Endothelial cell (in vitro differentiated cells): Measurements from ENCODE around the gene E2F2. TPM values are rescaled to one million over a fixed set of nuclear protein-coding genes. Genes with fewer than 3 reads are reported as not detected.

Experiments used
- DNase-seq: peaks from one replicate; pipeline ENCODE4 v3.0.0; 2021; ENCODE audit warnings: low spot score
- H3K27ac Mint-ChIP-seq: one replicate; pipeline ENCODE4 v1.8.0; 2021; ENCODE audit warnings: mixed read lengths, inconsistent platforms; ENCODE audit not compliant: unreplicated experiment
- H3K27me3 Mint-ChIP-seq: one replicate; pipeline ENCODE4 v1.8.0; 2021; ENCODE audit warnings: mild to moderate bottlenecking, moderate library complexity, mixed read lengths, inconsistent platforms; ENCODE audit not compliant: unreplicated experiment
- H3K36me3 Mint-ChIP-seq: one replicate; pipeline ENCODE4 v1.8.0; 2021; ENCODE audit warnings: mild to moderate bottlenecking, low read depth, mixed read lengths, inconsistent platforms; ENCODE audit not compliant: unreplicated experiment
- H3K4me1 Mint-ChIP-seq: one replicate; pipeline ENCODE4 v1.8.0; 2021; ENCODE audit warnings: mild to moderate bottlenecking, mixed read lengths, inconsistent platforms; ENCODE audit not compliant: unreplicated experiment
- H3K4me3 Mint-ChIP-seq: one replicate; pipeline ENCODE4 v1.8.0; 2021; ENCODE audit warnings: mild to moderate bottlenecking, mixed read lengths, inconsistent platforms; ENCODE audit not compliant: unreplicated experiment
- H3K9me3 Mint-ChIP-seq: one replicate; pipeline ENCODE4 v1.8.0; 2021; ENCODE audit warnings: mixed read lengths, inconsistent platforms; ENCODE audit not compliant: unreplicated experiment
- total RNA-seq: library from RNA; stranded (reverse); fragmentation: NEBNext Ultra II Directional; extraction: Animal tissue kit (Norgen Biotek cat#: 25700); gene quantifications from one replicate; pipeline ENCODE4 v1.2.1, GENCODE V29; 2021; ENCODE audit not compliant: unreplicated experiment
- TF ChIP-seq, protein P1 (sequence below): fragments of 200-600 bp; sonication (generic); IDR thresholded peaks from one replicate; pipeline ENCODE4 v1.5.0; 2021; ENCODE audit warnings: antibody characterized with exemption; ENCODE audit not compliant: unreplicated experiment

Gene E2F2
- total RNA-seq, 1 donor from 2014 or later = 0.69 TPM

DNA sequence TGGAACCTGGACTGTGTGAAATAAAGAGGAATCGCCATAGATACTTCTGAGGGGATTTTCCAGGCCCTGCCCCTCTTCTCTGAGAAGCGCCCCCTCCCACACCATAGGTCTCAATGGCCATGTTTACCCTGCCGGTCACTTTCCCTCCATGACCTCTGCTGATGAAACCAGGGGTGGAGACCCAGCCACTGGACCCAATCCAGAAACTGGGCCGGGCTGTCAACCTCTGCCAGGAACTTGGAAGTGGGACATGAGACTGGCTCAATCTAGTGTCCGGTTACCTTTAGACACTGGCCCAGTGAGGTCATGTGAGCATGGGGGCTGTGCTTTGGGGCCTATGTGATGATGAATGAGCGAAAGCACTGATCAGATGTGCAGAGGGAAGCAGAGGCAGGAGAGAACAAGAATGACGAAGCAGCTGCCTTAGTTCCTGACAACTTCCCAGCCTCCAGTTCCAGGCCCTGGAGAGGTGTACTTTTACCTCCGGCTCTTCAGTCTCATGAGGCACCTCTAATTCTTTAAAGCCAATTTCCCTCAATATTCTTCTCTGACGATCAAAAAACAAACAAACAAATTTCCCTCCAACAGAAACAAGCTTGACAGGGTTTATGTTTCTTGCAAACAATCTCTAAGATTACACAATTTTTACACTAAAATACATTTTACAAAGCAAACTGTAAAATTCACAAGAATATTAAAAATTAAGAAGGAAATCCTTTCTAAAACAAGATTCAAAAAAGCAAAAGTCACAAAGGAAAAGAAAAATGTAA lies 52.0 kb downstream of the E2F2 start:
- H3K27me3 Mint-ChIP-seq = no peaks in the 10 kb centered on the region
- no peak for DNase-seq
- peaks cover 10% of the 10 kb centered on the region for H3K4me1 Mint-ChIP-seq
- no peaks in the 10 kb centered on the region for H3K9me3 Mint-ChIP-seq
- TF ChIP-seq, protein P1, sequence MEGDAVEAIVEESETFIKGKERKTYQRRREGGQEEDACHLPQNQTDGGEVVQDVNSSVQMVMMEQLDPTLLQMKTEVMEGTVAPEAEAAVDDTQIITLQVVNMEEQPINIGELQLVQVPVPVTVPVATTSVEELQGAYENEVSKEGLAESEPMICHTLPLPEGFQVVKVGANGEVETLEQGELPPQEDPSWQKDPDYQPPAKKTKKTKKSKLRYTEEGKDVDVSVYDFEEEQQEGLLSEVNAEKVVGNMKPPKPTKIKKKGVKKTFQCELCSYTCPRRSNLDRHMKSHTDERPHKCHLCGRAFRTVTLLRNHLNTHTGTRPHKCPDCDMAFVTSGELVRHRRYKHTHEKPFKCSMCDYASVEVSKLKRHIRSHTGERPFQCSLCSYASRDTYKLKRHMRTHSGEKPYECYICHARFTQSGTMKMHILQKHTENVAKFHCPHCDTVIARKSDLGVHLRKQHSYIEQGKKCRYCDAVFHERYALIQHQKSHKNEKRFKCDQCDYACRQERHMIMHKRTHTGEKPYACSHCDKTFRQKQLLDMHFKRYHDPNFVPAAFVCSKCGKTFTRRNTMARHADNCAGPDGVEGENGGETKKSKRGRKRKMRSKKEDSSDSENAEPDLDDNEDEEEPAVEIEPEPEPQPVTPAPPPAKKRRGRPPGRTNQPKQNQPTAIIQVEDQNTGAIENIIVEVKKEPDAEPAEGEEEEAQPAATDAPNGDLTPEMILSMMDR = no peak
- no peak overlapping the region for H3K27ac Mint-ChIP-seq
- no peaks in the 10 kb centered on the region for H3K36me3 Mint-ChIP-seq
- H3K4me3 Mint-ChIP-seq = no peak overlapping the region

DNA sequence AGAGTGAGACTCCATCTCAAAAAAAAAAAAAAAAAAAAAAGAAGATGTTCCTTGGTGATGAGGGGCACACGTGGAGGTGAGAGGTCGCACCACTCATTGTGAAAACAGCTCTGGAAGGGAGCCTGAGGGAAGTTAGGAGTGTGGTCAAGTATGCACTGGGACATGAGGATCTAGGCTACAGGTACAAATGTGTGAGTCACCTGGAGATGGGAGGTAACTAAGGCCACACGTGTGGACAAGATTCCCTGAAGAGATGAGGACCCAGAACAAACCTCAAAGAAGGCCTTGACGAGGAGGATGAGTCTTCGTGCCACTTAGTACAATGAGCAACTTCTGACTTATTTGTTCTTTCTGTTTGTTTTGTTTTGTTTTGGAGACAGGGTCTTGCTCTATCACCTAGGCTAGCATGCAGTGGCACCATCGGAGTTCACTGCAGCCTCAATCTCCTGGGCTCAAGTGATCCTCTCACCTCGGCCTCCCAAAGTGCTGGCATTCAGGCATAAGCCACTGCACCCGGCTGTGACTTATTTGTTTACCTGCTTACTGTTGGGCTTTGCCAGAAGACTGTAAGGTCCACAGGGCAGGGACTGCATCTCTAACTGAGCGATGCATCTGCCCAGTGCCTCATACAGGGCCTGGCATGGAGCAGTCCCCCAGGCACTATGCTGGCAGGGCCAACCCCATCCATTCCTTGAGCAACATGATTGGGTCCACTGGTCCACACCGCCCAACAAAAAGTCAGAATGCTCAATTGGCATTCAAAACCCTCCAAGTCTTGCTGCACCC lies 53.5 kb downstream of the E2F2 start:
- no peak for DNase-seq
- Mint-ChIP-seq H3K9me3 (no peaks in the 10 kb centered on the region), H3K27ac (no peak overlapping the region), H3K27me3 (no peaks in the 10 kb centered on the region), H3K4me3 (no peak overlapping the region), H3K4me1 (peaks cover 4% of the 10 kb centered on the region), H3K36me3 (no peaks in the 10 kb centered on the region)
- TF ChIP-seq, protein P1 = no peak

- TF ChIP-seq, protein P1 = no peak
- Mint-ChIP-seq H3K4me3 (no peak overlapping the region), H3K27ac (no peak overlapping the region), H3K27me3 (peaks cover 2% of the 10 kb centered on the region), H3K9me3 (no peaks in the 10 kb centered on the region), H3K36me3 (no peaks in the 10 kb centered on the region), H3K4me1 (peaks cover 4% of the 10 kb centered on the region)
- no peak for DNase-seq
Measured at GRCh38 chr1:23475641-23476040, 55.4 kb downstream of the E2F2 start.

DNA sequence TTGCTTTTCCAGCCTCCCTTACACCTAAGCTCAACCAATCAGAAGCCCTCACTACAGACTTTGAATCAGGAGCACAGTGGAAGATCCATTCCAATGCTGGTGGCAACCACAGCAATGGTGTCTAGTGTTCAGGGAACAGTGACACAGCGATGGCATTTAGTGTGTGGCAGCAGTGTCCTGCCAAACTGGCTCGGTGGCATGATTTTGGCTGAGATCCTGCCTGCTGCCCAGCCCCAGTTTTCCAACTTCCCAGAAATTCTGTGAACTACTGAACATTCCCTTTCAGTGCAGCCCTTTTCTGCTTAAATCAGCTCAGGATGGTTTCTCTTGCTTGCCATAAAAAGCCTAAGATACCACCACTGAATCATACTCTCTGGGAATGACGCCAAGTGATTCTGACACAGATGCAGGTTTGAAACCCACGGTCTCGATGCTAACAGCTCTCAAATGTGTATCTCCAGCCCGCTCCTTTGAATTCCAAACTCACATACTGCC lies 55.9 kb downstream of the E2F2 start:
- H3K27me3 Mint-ChIP-seq = peaks cover 2% of the 10 kb centered on the region
- no peak overlapping the region for H3K4me3 Mint-ChIP-seq
- TF ChIP-seq, protein P1 = no peak
- no peak for DNase-seq
- H3K36me3 Mint-ChIP-seq = no peaks in the 10 kb centered on the region
- peaks cover 6% of the 10 kb centered on the region for H3K4me1 Mint-ChIP-seq
- H3K9me3 Mint-ChIP-seq = no peaks in the 10 kb centered on the region
- H3K27ac Mint-ChIP-seq = no peak overlapping the region
